Testis (tissue), 2 donors: ENCODE data around the gene FOXG1.

ENCODE experiments used
- POLR2A ChIP-seq: fragments of 450-650 bp; IDR thresholded peaks from one replicate; pipeline ENCODE4 v1.6.1; 2017; ENCODE audit warnings: antibody characterized with exemption, mild to moderate bottlenecking, moderate library complexity
- TF ChIP-seq, protein P1 (sequence below), 3 experiments: fragments of 450-650 bp in 2 of 3; fragments of 200-600 bp in 1 of 3; sonication (generic) in 1 of 3; IDR thresholded peaks; one replicate each; pipeline ENCODE4 v1.5.1; 2016 to 2019; ENCODE audit warnings: antibody characterized with exemption in 3 of 3, mild to moderate bottlenecking in 2 of 3, moderate library complexity in 1 of 3

DNA sequence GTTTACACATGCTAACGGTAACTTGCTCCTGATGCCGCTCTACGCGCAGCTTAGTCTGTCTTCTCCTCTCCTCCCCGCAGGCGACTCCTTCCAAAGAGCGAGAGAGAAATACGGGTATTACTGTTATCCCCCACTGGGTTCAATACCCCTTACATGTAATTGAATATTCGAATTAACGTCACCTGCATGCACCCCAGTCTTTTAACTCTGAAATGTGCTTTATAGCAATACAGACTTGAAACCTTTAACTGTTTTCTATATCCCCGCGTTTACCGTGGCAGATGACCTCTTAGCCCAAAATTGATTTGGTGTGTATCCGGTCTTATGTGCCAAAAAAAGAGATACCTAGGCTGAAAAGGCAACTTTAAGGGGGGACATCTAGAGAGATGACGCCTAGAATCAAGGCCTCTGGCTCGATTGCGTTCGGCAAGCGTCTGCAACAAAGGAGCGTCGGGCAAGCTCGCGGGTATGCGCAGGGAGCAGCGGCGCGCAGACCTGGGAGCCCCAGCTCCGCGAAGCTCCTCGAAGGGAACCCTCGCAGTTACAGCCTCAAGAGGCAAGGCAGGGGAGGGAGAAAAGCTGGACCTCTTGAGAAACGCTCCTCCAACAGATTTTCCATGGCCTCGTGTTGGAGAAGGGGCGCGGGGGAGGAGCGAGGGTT, 6.8 kb upstream of the FOXG1 start:
- no peak for TF ChIP-seq POLR2A
- TF ChIP-seq, protein P1, sequence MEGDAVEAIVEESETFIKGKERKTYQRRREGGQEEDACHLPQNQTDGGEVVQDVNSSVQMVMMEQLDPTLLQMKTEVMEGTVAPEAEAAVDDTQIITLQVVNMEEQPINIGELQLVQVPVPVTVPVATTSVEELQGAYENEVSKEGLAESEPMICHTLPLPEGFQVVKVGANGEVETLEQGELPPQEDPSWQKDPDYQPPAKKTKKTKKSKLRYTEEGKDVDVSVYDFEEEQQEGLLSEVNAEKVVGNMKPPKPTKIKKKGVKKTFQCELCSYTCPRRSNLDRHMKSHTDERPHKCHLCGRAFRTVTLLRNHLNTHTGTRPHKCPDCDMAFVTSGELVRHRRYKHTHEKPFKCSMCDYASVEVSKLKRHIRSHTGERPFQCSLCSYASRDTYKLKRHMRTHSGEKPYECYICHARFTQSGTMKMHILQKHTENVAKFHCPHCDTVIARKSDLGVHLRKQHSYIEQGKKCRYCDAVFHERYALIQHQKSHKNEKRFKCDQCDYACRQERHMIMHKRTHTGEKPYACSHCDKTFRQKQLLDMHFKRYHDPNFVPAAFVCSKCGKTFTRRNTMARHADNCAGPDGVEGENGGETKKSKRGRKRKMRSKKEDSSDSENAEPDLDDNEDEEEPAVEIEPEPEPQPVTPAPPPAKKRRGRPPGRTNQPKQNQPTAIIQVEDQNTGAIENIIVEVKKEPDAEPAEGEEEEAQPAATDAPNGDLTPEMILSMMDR (IDR thresholded peaks at IDR 0.05): no peak
